RWPE2 (cell line): ENCODE measurements around the gene RAI14.
A peak's percentile ranks its signal among the peaks of the same experiment; 100 is the strongest.

Source experiments
- ATAC-seq: fragments of 200-7000 bp; cut with Tn5 transposase; 3 replicates; pipeline ENCODE4 v1.9.1; 2021; ENCODE audit warnings: low read depth
- DNase-seq: peaks from one replicate; pipeline ENCODE4 v3.0.0-alpha.2; 2020; ENCODE audit warnings: low spot score
- H3K27ac ChIP-seq: fragments of 450-650 bp; 2 replicates; pipeline ENCODE4 v1.5.1; 2017; ENCODE audit warnings: mild to moderate bottlenecking; ENCODE audit not compliant: poor library complexity, severe bottlenecking
- H3K27me3 ChIP-seq: fragments of 250-450 bp; sonication (Bioruptor Pico); 2 replicates; pipeline ENCODE4 v1.5.1; 2021; ENCODE audit warnings: mild to moderate bottlenecking, moderate library complexity; ENCODE audit not compliant: insufficient read depth, poor library complexity, severe bottlenecking
- H3K36me3 ChIP-seq: fragments of 250-450 bp; sonication (Bioruptor Pico); 2 replicates; pipeline ENCODE4 v1.5.1; 2020; ENCODE audit warnings: low read depth, mild to moderate bottlenecking, moderate library complexity
- H3K4me1 ChIP-seq: fragments of 250-450 bp; sonication (Bioruptor Pico); 2 replicates; pipeline ENCODE4 v1.5.1; 2021; ENCODE audit warnings: mild to moderate bottlenecking, moderate library complexity; ENCODE audit not compliant: insufficient read depth, poor library complexity, severe bottlenecking
- H3K4me3 ChIP-seq: fragments of 250-450 bp; sonication (Bioruptor Pico); 2 replicates; pipeline ENCODE4 v1.5.1; 2021; ENCODE audit warnings: mild to moderate bottlenecking, moderate library complexity; ENCODE audit not compliant: severe bottlenecking
- H3K9me3 ChIP-seq: fragments of 250-450 bp; sonication (Bioruptor Pico); 2 replicates; pipeline ENCODE4 v1.5.1; 2021; ENCODE audit warnings: mild to moderate bottlenecking, moderate library complexity; ENCODE audit not compliant: severe bottlenecking
- TF ChIP-seq, protein P1 (sequence below): fragments of 450-650 bp; IDR thresholded peaks from one replicate; pipeline ENCODE4 v1.5.1; 2017; ENCODE audit warnings: mild to moderate bottlenecking, moderate library complexity; ENCODE audit not compliant: poor library complexity, severe bottlenecking

The RAI14 gene

DNA sequence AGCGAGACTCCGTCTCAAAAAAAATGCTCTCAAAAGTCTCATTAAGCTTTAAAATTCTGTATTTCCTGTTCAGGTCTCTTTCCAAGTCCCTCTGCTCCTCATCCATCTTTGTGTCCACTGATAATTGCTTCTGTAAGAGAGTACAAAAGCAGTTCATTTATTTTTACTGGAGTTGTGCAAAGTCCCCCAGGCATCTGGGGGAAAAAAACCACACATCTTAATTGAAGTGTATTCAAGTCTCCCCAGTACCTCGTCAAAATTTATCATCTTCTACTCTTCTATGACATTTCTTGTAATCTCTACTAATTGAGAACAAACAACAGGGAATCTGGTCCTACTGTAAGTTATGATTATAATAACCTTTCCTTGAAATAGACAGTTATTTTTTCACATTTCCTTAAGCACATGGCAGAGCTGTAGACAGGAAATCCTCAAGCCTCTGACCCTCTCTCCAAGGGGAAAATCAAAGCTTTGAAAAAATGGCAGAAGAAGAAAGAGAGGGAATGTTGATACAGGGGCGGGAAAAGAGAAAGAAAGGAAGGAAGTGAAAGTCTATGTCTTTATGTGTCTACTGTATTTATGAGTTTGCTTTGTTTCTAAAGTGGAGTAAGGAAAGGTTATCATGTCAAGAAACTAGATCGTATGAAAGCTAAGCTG, 51.5 kb downstream of the RAI14 start:
- Histone ChIP-seq H3K36me3 (peaks cover 40% of the 10 kb centered on the region), H3K27ac (no peak overlapping the region), H3K27me3 (no peaks in the 10 kb centered on the region), H3K9me3 (no peaks in the 10 kb centered on the region), H3K4me1 (peaks cover 16% of the 10 kb centered on the region), H3K4me3 (no peak overlapping the region)
- no peak for ATAC-seq
- TF ChIP-seq, protein P1, sequence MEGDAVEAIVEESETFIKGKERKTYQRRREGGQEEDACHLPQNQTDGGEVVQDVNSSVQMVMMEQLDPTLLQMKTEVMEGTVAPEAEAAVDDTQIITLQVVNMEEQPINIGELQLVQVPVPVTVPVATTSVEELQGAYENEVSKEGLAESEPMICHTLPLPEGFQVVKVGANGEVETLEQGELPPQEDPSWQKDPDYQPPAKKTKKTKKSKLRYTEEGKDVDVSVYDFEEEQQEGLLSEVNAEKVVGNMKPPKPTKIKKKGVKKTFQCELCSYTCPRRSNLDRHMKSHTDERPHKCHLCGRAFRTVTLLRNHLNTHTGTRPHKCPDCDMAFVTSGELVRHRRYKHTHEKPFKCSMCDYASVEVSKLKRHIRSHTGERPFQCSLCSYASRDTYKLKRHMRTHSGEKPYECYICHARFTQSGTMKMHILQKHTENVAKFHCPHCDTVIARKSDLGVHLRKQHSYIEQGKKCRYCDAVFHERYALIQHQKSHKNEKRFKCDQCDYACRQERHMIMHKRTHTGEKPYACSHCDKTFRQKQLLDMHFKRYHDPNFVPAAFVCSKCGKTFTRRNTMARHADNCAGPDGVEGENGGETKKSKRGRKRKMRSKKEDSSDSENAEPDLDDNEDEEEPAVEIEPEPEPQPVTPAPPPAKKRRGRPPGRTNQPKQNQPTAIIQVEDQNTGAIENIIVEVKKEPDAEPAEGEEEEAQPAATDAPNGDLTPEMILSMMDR = no peak
- DNase-seq = no peak

DNA sequence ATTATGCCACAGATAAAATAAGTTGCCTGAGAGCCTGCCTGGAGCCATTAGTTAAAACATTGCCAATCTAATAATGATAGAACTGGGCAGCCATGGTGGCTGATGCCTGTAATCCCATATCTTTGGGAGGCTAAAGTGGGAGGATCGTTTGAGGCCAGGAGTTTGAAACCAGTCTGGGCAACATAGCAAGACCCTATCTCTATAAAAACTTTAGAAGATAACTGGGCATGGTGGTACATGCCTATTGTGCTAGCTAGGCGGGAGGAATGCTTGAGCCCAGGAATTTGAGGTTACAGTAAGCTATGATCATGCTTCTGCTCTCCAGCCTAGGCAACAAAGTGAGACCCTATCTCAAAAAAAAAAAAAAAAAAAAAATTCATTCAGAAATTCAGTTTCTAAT, 52.6 kb downstream of the RAI14 start:
- H3K27ac ChIP-seq = no peak overlapping the region
- H3K4me3 ChIP-seq = no peak overlapping the region
- ATAC-seq = no peak
- DNase-seq = no peak
- no peaks in the 10 kb centered on the region for H3K27me3 ChIP-seq
- H3K4me1 ChIP-seq = peaks cover 16% of the 10 kb centered on the region
- TF ChIP-seq, protein P1 = no peak
- no peaks in the 10 kb centered on the region for H3K9me3 ChIP-seq
- H3K36me3 ChIP-seq = peaks cover 31% of the 10 kb centered on the region

DNA sequence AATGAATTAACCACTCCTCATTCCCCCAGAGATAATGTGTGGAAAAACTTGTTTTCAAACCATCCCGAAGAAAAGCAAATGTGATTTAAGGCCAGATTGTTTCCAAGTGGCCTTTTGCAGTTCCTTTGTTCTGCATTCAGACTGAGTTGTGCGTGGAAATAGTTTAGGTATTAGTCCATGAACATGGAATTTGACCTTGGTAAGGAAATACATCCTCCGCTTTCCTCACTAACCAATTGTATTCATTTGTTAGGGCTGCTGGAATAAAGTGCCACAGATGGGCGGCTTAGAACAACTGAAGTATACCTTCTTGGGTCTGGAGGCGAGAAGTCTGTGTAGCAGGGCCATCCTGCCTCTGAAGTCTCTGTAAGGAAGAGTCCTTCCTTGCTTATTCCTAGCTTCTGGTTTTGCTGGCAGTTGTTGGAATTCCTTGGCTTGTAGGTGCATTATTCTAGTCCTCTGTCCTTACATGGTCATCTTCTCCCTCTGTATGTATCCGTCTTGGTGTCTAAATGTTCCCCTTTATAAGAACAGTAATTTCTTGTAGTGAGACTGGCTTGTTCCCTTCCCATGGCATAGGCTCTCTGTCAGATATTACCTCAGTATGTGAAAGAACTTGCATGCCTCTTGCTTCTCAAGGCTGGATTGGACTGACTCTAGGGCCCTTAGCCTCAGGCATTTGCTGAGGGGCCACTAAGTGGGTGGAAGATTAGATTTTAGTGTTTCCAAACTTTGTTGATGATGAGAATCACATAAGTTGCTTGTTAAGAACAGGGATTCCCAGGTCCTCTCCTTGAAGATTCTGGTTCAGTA, 53.9 kb downstream of the RAI14 start:
- Histone ChIP-seq H3K27me3 (no peaks in the 10 kb centered on the region), H3K36me3 (peaks cover 22% of the 10 kb centered on the region), H3K4me3 (no peak overlapping the region), H3K9me3 (no peaks in the 10 kb centered on the region), H3K4me1 (peaks cover 15% of the 10 kb centered on the region), H3K27ac (peak overlapping the region; percentile 6)
- peak; percentile 54; the same call in 2 of the 3 replicates for ATAC-seq
- TF ChIP-seq, protein P1 = no peak
- no peak for DNase-seq

DNA sequence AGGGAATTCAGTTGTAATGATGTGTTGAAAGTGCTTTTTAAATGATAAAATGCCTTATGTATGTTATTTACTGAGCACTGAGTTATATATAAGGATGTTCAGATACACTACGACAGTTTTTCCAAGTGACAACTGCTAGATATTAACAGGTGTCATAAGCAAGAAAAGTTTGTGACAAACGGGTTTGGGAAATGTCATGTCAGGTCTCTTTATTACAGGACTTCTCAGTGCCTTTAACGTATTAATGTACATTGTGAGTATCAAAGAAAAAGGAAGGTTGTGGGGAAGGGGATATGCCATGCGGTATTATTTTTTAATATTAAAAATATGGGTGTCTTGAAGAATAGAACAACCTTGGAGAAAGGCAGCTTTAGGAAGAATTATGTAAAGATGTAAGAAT, 56.4 kb downstream of the RAI14 start:
- Histone ChIP-seq H3K36me3 (0 out of 2 replicates have a peak, but pooled peaks cover 4% of the 10 kb centered on the region), H3K4me1 (peaks cover 29% of the 10 kb centered on the region), H3K9me3 (no peaks in the 10 kb centered on the region), H3K27me3 (no peaks in the 10 kb centered on the region), H3K27ac (no peak overlapping the region), H3K4me3 (no peak overlapping the region)
- DNase-seq = no peak
- no peak for ATAC-seq
- TF ChIP-seq, protein P1 = no peak
